HEK293 (cell line): Measurements from ENCODE around the gene MALSU1.
A peak's percentile ranks its signal among the peaks of the same experiment; 100 is the strongest.

Experiments
- CTCF ChIA-PET: fragments of 350-600 bp; formaldehyde crosslinking; extraction: SDS; loops from one replicate; lab custom pipeline; 2021; ENCODE audit warnings: antibody characterized with exemption; lab: Yijun Ruan, JAX
- POLR2A ChIA-PET: fragments of 300-600 bp; formaldehyde crosslinking; extraction: SDS; loops from one replicate; lab custom pipeline; 2020; ENCODE audit warnings: antibody characterized with exemption, inconsistent platforms; lab: Yijun Ruan, JAX
- H3K27ac ChIP-seq: fragments of 200-500 bp; sonication (Bioruptor generic); 2 replicates; pipeline ENCODE4 v1.5.1; 2014; ENCODE audit warnings: low read depth, low read length, control low read depth, inconsistent platforms; ENCODE audit errors: extremely low read depth
- H3K36me3 ChIP-seq, 2 experiments: fragments of 200-500 bp in 1 of 2; sonication (Bioruptor generic) in 1 of 2; 1 replicate in 1 of 2; 2 replicates in 1 of 2; pipeline ENCODE4 v1.5.1; 2014 to 2017; ENCODE audit warnings: inconsistent platforms in 2 of 2, low read length in 2 of 2; ENCODE audit not compliant: control insufficient read depth in 2 of 2, insufficient read depth in 1 of 2
- H3K4me1 ChIP-seq: fragments of 200-500 bp; sonication (Bioruptor generic); 2 replicates; pipeline ENCODE4 v1.5.1; 2014; ENCODE audit warnings: mild to moderate bottlenecking, low read length, inconsistent platforms; ENCODE audit not compliant: control insufficient read depth, insufficient read depth
- H3K4me3 ChIP-seq: 2 replicates; pipeline ENCODE4 v1.5.1; 2011; ENCODE audit warnings: low read depth, mild to moderate bottlenecking, control low read depth, low read length, moderate library complexity
- H3K9me3 ChIP-seq: fragments of 200-500 bp; sonication (Bioruptor generic); 2 replicates; pipeline ENCODE4 v1.5.1; 2014; ENCODE audit warnings: low read depth, low read length, inconsistent platforms; ENCODE audit not compliant: control insufficient read depth, insufficient read depth
- GFI1B ChIP-seq: fragments of 450-650 bp; formaldehyde crosslinking; IDR thresholded peaks from 2 replicates; pipeline ENCODE4 v1.5.1; 2016; ENCODE audit warnings: missing biosample characterization, missing genetic modification characterization
- WT1 ChIP-seq: fragments of 450-650 bp; formaldehyde crosslinking; IDR thresholded peaks from 2 replicates; pipeline ENCODE4 v1.5.1; 2016; ENCODE audit warnings: missing biosample characterization, missing genetic modification characterization
- ZBTB20 ChIP-seq: fragments of 450-650 bp; formaldehyde crosslinking; IDR thresholded peaks from 2 replicates; pipeline ENCODE4 v1.5.1; 2016; ENCODE audit warnings: missing biosample characterization, missing genetic modification characterization
- ZBTB26 ChIP-seq: fragments of 450-650 bp; formaldehyde crosslinking; optimal IDR thresholded peaks from 2 replicates; pipeline ENCODE3; 2016; ENCODE audit warnings: missing biosample characterization, mild to moderate bottlenecking, missing genetic modification characterization
- ZBTB44 ChIP-seq: fragments of 450-650 bp; IDR thresholded peaks from 2 replicates; pipeline ENCODE4 v1.5.1; 2018; ENCODE audit warnings: missing biosample characterization, mild to moderate bottlenecking, missing genetic modification characterization
- ZNF114 ChIP-seq: fragments of 450-650 bp; formaldehyde crosslinking; IDR thresholded peaks from 2 replicates; pipeline ENCODE4 v1.5.0; 2017; ENCODE audit warnings: missing biosample characterization, missing genetic modification characterization
- ZNF132 ChIP-seq: fragments of 450-650 bp; formaldehyde crosslinking; IDR thresholded peaks from 2 replicates; pipeline ENCODE4 v1.5.1; 2017; ENCODE audit warnings: missing biosample characterization, missing genetic modification characterization, borderline replicate concordance
- ZNF148 ChIP-seq: fragments of 450-650 bp; formaldehyde crosslinking; IDR thresholded peaks from 2 replicates; pipeline ENCODE4 v1.5.0; 2017; ENCODE audit warnings: missing biosample characterization, missing genetic modification characterization, borderline replicate concordance
- ZNF274 ChIP-seq, 2 experiments: fragments of 200-500 bp in 1 of 2; fragments of 450-650 bp in 1 of 2; sonication (Bioruptor generic) in 1 of 2; formaldehyde crosslinking in 1 of 2; IDR thresholded peaks; 2 replicates each; pipeline versions ENCODE4 v1.5.1 to v1.6.1; 2014 to 2016; ENCODE audit warnings: borderline replicate concordance in 1 of 2, inconsistent platforms in 1 of 2, low read length in 1 of 2, missing biosample characterization in 1 of 2, missing genetic modification characterization in 1 of 2
- ZNF426 ChIP-seq: fragments of 450-650 bp; formaldehyde crosslinking; IDR thresholded peaks from 2 replicates; pipeline ENCODE4 v1.5.1; 2017; ENCODE audit warnings: missing biosample characterization, missing genetic modification characterization, mild to moderate bottlenecking, inconsistent platforms, moderate library complexity
- ZNF596 ChIP-seq: fragments of 450-650 bp; IDR thresholded peaks from 2 replicates; pipeline ENCODE4 v1.5.0; 2018; ENCODE audit warnings: missing biosample characterization, mild to moderate bottlenecking, missing genetic modification characterization, moderate library complexity
- TF ChIP-seq, protein P1 (sequence below): fragments of 450-650 bp; formaldehyde crosslinking; IDR thresholded peaks from 2 replicates; pipeline ENCODE4 v1.5.1; 2016; ENCODE audit warnings: missing biosample characterization, missing genetic modification characterization
- TF ChIP-seq, protein P2 (sequence below): fragments of 450-650 bp; formaldehyde crosslinking; IDR thresholded peaks from 2 replicates; pipeline ENCODE4 v1.5.1; 2016; ENCODE audit warnings: missing biosample characterization, missing genetic modification characterization, low read depth
- TF ChIP-seq, protein P3 (sequence below): fragments of 450-650 bp; formaldehyde crosslinking; IDR thresholded peaks from 2 replicates; pipeline ENCODE4 v1.5.1; 2016; ENCODE audit warnings: missing biosample characterization, missing genetic modification characterization
- TF ChIP-seq, protein P4 (sequence below): fragments of 450-650 bp; formaldehyde crosslinking; IDR thresholded peaks from 2 replicates; pipeline ENCODE4 v1.5.1; 2016; ENCODE audit warnings: missing biosample characterization, missing genetic modification characterization

Gene MALSU1

DNA sequence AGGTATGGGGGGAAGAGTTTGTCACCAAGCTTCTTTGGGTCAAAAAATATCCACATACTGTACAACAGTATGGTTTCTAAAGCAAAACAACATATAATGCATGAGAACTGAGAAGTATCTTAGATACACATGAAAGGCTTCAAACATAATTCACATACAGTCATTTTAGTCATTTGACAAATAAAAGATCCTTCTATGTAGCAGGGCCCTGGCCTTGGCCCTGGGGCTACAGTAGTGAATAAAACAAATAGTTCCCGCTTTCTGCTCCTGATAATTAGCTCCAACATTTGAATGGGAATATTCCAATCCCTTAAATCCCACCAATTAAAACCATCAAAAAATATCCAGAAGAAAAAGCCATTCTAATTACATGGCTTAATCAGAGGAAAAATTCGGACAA, 51.3 kb downstream of the MALSU1 start:
- no peak overlapping the region; the same call in 1 of the 2 replicates for H3K27ac ChIP-seq
- H3K36me3 ChIP-seq = peaks cover 0 to 24% of the 10 kb centered on the region in 2 experiments; a peak in 2 of 3 replicates
- H3K4me1 ChIP-seq = peaks cover 45% of the 10 kb centered on the region
- H3K4me3 ChIP-seq = no peak overlapping the region
- no peaks in the 10 kb centered on the region for H3K9me3 ChIP-seq
- ChIA-PET CTCF (interaction anchor here (0.6 to 1.2 kb wide), 3 partner anchors 73 to 197 kb away, joined by 3 to 5 read pairs (median 3); no protein-coding TSS in a partner anchor), POLR2A (interaction anchor here (0.9 kb wide), 1 partner anchor 117 kb away, joined by 3 read pairs; no protein-coding TSS in a partner anchor)
- TF ChIP-seq ZNF114 (tag by site-specific recombination) (no peak), GFI1B (tag by site-specific recombination) (no peak), ZNF426 (no peak), ZBTB26 (tag by site-specific recombination) (no peak), ZNF148 (tag by site-specific recombination) (no peak)

DNA sequence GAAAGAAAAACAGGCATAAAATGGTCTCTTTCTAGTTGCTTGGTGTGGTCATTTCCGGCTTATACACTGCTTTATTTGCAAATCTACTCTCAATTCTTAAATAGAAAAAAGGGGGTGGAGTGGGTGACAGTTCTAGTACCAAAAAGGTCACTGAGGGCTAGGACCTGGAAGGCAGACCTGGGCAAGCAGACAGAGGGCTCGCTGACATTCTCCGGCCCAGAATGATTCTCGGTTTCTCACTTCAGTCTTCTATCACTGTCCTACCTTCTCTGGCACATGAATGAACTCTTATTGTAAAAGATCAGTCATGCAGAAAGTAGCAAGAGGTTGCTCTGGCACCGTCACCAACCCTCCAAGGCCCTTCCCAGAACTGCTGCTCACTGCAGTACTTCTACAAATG, 54.0 kb downstream of the MALSU1 start:
- Histone ChIP-seq H3K9me3 (no peaks in the 10 kb centered on the region), H3K27ac (no peak overlapping the region), H3K4me3 (no peak overlapping the region), H3K4me1 (peaks cover 47% of the 10 kb centered on the region), H3K36me3 (peaks cover 0 to 10% of the 10 kb centered on the region in 2 experiments; a peak in 2 of 3 replicates)
- POLR2A ChIA-PET = no interaction called here
- CTCF ChIA-PET = no interaction called here
- TF ChIP-seq ZBTB20 (no peak), ZNF132 (no peak), WT1 (tag by site-specific recombination) (no peak), ZNF596 (tag by site-specific recombination) (no peak), ZNF274 (IDR thresholded peaks at IDR 0.05; ENCODE audit: low read length) (no peak), ZNF274 (tag by site-specific recombination; IDR thresholded peaks at IDR 0.05; ENCODE audit: borderline replicate concordance) (no peak), ZBTB44 (tag by site-specific recombination) (0 out of 2 replicates have a peak, but pooled peaks have one; percentile 14)
- TF ChIP-seq, protein P1, sequence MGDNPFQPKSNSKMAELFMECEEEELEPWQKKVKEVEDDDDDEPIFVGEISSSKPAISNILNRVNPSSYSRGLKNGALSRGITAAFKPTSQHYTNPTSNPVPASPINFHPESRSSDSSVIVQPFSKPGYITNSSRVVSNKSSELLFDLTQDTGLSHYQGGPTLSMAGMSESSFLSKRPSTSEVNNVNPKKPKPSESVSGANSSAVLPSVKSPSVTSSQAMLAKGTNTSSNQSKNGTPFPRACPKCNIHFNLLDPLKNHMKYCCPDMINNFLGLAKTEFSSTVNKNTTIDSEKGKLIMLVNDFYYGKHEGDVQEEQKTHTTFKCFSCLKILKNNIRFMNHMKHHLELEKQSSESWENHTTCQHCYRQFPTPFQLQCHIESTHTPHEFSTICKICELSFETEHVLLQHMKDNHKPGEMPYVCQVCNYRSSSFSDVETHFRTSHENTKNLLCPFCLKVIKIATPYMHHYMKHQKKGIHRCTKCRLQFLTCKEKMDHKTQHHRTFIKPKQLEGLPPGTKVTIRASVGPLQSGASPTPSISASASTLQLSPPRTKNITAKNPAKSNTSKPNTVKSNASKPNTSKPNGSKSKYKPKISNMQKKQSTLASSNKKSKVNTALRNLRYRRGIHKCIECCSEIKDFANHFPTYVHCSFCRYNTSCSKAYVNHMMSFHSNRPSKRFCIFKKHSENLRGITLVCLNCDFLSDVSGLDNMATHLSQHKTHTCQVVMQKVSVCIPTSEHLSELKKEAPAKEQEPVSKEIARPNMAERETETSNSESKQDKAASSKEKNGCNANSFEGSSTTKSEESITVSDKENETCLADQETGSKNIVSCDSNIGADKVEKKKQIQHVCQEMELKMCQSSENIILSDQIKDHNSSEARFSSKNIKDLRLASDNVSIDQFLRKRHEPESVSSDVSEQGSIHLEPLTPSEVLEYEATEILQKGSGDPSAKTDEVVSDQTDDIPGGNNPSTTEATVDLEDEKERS (tag by site-specific recombination) = no peak
- TF ChIP-seq, protein P2, sequence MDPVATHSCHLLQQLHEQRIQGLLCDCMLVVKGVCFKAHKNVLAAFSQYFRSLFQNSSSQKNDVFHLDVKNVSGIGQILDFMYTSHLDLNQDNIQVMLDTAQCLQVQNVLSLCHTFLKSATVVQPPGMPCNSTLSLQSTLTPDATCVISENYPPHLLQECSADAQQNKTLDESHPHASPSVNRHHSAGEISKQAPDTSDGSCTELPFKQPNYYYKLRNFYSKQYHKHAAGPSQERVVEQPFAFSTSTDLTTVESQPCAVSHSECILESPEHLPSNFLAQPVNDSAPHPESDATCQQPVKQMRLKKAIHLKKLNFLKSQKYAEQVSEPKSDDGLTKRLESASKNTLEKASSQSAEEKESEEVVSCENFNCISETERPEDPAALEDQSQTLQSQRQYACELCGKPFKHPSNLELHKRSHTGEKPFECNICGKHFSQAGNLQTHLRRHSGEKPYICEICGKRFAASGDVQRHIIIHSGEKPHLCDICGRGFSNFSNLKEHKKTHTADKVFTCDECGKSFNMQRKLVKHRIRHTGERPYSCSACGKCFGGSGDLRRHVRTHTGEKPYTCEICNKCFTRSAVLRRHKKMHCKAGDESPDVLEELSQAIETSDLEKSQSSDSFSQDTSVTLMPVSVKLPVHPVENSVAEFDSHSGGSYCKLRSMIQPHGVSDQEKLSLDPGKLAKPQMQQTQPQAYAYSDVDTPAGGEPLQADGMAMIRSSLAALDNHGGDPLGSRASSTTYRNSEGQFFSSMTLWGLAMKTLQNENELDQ = no peak
- TF ChIP-seq, protein P3, sequence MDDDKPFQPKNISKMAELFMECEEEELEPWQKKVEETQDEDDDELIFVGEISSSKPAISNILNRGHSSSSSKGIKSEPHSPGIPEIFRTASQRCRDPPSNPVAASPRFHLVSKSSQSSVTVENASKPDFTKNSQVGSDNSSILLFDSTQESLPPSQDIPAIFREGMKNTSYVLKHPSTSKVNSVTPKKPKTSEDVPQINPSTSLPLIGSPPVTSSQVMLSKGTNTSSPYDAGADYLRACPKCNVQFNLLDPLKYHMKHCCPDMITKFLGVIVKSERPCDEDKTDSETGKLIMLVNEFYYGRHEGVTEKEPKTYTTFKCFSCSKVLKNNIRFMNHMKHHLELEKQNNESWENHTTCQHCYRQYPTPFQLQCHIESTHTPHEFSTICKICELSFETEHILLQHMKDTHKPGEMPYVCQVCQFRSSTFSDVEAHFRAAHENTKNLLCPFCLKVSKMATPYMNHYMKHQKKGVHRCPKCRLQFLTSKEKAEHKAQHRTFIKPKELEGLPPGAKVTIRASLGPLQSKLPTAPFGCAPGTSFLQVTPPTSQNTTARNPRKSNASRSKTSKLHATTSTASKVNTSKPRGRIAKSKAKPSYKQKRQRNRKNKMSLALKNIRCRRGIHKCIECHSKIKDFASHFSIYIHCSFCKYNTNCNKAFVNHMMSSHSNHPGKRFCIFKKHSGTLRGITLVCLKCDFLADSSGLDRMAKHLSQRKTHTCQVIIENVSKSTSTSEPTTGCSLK (tag by site-specific recombination) = no peak
- TF ChIP-seq, protein P4, sequence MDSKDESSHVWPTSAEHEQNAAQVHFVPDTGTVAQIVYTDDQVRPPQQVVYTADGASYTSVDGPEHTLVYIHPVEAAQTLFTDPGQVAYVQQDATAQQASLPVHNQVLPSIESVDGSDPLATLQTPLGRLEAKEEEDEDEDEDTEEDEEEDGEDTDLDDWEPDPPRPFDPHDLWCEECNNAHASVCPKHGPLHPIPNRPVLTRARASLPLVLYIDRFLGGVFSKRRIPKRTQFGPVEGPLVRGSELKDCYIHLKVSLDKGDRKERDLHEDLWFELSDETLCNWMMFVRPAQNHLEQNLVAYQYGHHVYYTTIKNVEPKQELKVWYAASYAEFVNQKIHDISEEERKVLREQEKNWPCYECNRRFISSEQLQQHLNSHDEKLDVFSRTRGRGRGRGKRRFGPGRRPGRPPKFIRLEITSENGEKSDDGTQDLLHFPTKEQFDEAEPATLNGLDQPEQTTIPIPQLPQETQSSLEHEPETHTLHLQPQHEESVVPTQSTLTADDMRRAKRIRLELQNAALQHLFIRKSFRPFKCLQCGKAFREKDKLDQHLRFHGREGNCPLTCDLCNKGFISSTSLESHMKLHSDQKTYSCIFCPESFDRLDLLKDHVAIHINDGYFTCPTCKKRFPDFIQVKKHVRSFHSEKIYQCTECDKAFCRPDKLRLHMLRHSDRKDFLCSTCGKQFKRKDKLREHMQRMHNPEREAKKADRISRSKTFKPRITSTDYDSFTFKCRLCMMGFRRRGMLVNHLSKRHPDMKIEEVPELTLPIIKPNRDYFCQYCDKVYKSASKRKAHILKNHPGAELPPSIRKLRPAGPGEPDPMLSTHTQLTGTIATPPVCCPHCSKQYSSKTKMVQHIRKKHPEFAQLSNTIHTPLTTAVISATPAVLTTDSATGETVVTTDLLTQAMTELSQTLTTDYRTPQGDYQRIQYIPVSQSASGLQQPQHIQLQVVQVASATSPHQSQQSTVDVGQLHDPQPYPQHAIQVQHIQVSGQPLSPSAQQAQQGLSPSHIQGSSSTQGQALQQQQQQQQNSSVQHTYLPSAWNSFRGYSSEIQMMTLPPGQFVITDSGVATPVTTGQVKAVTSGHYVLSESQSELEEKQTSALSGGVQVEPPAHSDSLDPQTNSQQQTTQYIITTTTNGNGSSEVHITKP (tag by site-specific recombination) = 0 out of 2 replicates have a peak, but pooled peaks have one; percentile 13
